Measurements from ENCODE around the gene FAM107B.

FAM107B gene

GRCh38 chr10:14695847-14696480 is 78.7 kb downstream of the FAM107B start:
- no peak overlapping the region for H3K9ac ChIP-seq (ENCODE audit: low read length)
- H3K27me3 ChIP-seq (ENCODE audit: insufficient read depth, low read length, poor library complexity) = no peaks in the 10 kb centered on the region
- no peak overlapping the region for H3K4ac ChIP-seq (ENCODE audit: low read depth, low read length)
- H3K4me2 ChIP-seq (ENCODE audit: low read length) = no peak overlapping the region
- H3K36me3 ChIP-seq (ENCODE audit: control insufficient read depth, insufficient read depth, low read length) = no peaks in the 10 kb centered on the region
- no CpG with 5 or more reads among the region's 3 CpGs for WGBS (ENCODE audit: extremely low coverage, insufficient coverage, low lambda C conversion rate)
- no peak overlapping the region for H4K8ac ChIP-seq (ENCODE audit: low read depth, low read length)
- no peak overlapping the region for H2BK15ac ChIP-seq (replicated peaks; ENCODE audit: low read depth)
- no peaks in the 10 kb centered on the region for H3K79me2 ChIP-seq (ENCODE audit: control insufficient read depth, insufficient read depth, low read length)
- H3K4me3 ChIP-seq (ENCODE audit: low read length) = no peak overlapping the region
- H3K4me1 ChIP-seq (ENCODE audit: control insufficient read depth, low read depth, low read length) = no peaks in the 10 kb centered on the region
- H3K23ac ChIP-seq (ENCODE audit: low read length) = no peak overlapping the region
- no peaks in the 10 kb centered on the region for H3K79me1 ChIP-seq (ENCODE audit: low read length)
- H3K18ac ChIP-seq (ENCODE audit: low read length) = no peak overlapping the region
- no peak overlapping the region for H2BK5ac ChIP-seq (ENCODE audit: low read length)
- no peak overlapping the region for H3K56ac ChIP-seq (ENCODE audit: low read length)
- no peak overlapping the region for H3K27ac ChIP-seq (ENCODE audit: low read depth, low read length)
- no peak overlapping the region for H4K5ac ChIP-seq (ENCODE audit: low read length)
- DNase-seq = no peak
- H2BK120ac ChIP-seq (ENCODE audit: low read depth, low read length) = no peak overlapping the region
- H2AK5ac ChIP-seq (ENCODE audit: low read length) = no peak overlapping the region

- H2AK5ac ChIP-seq (ENCODE audit: low read length) = no peak overlapping the region
- H3K27me3 ChIP-seq (ENCODE audit: insufficient read depth, low read length, poor library complexity) = no peaks in the 10 kb centered on the region
- H2BK5ac ChIP-seq (ENCODE audit: low read length) = no peak overlapping the region
- no peak for DNase-seq
- no peak overlapping the region for H4K8ac ChIP-seq (ENCODE audit: low read depth, low read length)
- no peak overlapping the region for H4K5ac ChIP-seq (ENCODE audit: low read length)
- H3K79me1 ChIP-seq (ENCODE audit: low read length) = no peaks in the 10 kb centered on the region
- H3K4me3 ChIP-seq (ENCODE audit: low read length) = no peak overlapping the region
- no peak overlapping the region for H3K4me2 ChIP-seq (ENCODE audit: low read length)
- no peak overlapping the region for H3K23ac ChIP-seq (ENCODE audit: low read length)
- no peak overlapping the region for H3K9ac ChIP-seq (ENCODE audit: low read length)
- no peak overlapping the region for H3K4ac ChIP-seq (ENCODE audit: low read depth, low read length)
- no peaks in the 10 kb centered on the region for H3K4me1 ChIP-seq (ENCODE audit: control insufficient read depth, low read depth, low read length)
- no peak overlapping the region for H3K27ac ChIP-seq (ENCODE audit: low read depth, low read length)
- no peak overlapping the region for H3K18ac ChIP-seq (ENCODE audit: low read length)
- H2BK120ac ChIP-seq (ENCODE audit: low read depth, low read length) = no peak overlapping the region
- no peaks in the 10 kb centered on the region for H3K79me2 ChIP-seq (ENCODE audit: control insufficient read depth, insufficient read depth, low read length)
- H3K36me3 ChIP-seq (ENCODE audit: control insufficient read depth, insufficient read depth, low read length) = no peaks in the 10 kb centered on the region
- no peak overlapping the region for H2BK15ac ChIP-seq (replicated peaks; ENCODE audit: low read depth)
- H3K56ac ChIP-seq (ENCODE audit: low read length) = no peak overlapping the region
- no CpG with 5 or more reads among the region's 2 CpGs for WGBS (ENCODE audit: extremely low coverage, insufficient coverage, low lambda C conversion rate)
Observed at GRCh38 chr10:14693891-14694290, 80.8 kb downstream of the FAM107B start.

GRCh38 chr10:14692344-14693076 is 82.2 kb downstream of the FAM107B start:
- H3K9ac ChIP-seq (ENCODE audit: low read length) = no peak overlapping the region
- no peak overlapping the region for H3K4ac ChIP-seq (ENCODE audit: low read depth, low read length)
- no peaks in the 10 kb centered on the region for H3K36me3 ChIP-seq (ENCODE audit: control insufficient read depth, insufficient read depth, low read length)
- no peak overlapping the region for H3K18ac ChIP-seq (ENCODE audit: low read length)
- H3K79me1 ChIP-seq (ENCODE audit: low read length) = no peaks in the 10 kb centered on the region
- no peak overlapping the region for H2BK15ac ChIP-seq (replicated peaks; ENCODE audit: low read depth)
- DNase-seq = no peak
- no peak overlapping the region for H3K56ac ChIP-seq (ENCODE audit: low read length)
- H3K27me3 ChIP-seq (ENCODE audit: insufficient read depth, low read length, poor library complexity) = no peaks in the 10 kb centered on the region
- H2BK120ac ChIP-seq (ENCODE audit: low read depth, low read length) = no peak overlapping the region
- H3K4me2 ChIP-seq (ENCODE audit: low read length) = no peak overlapping the region
- H3K23ac ChIP-seq (ENCODE audit: low read length) = no peak overlapping the region
- no peak overlapping the region for H2BK5ac ChIP-seq (ENCODE audit: low read length)
- no CpG with 5 or more reads among the region's 16 CpGs for WGBS (ENCODE audit: extremely low coverage, insufficient coverage, low lambda C conversion rate)
- H3K27ac ChIP-seq (ENCODE audit: low read depth, low read length) = no peak overlapping the region
- no peak overlapping the region for H3K4me3 ChIP-seq (ENCODE audit: low read length)
- H3K4me1 ChIP-seq (ENCODE audit: control insufficient read depth, low read depth, low read length) = no peaks in the 10 kb centered on the region
- no peaks in the 10 kb centered on the region for H3K79me2 ChIP-seq (ENCODE audit: control insufficient read depth, insufficient read depth, low read length)
- no peak overlapping the region for H4K5ac ChIP-seq (ENCODE audit: low read length)
- no peak overlapping the region for H2AK5ac ChIP-seq (ENCODE audit: low read length)
- no peak overlapping the region for H4K8ac ChIP-seq (ENCODE audit: low read depth, low read length)

GRCh38 chr10:14691359-14691758 is 83.3 kb downstream of the FAM107B start:
- no peak overlapping the region for H2BK5ac ChIP-seq (ENCODE audit: low read length)
- H3K4ac ChIP-seq (ENCODE audit: low read depth, low read length) = no peak overlapping the region
- H3K4me2 ChIP-seq (ENCODE audit: low read length) = no peak overlapping the region
- H3K4me3 ChIP-seq (ENCODE audit: low read length) = no peak overlapping the region
- no peak overlapping the region for H3K27ac ChIP-seq (ENCODE audit: low read depth, low read length)
- WGBS (ENCODE audit: extremely low coverage, insufficient coverage, low lambda C conversion rate) = no CpG with 5 or more reads among the region's 8 CpGs
- no peaks in the 10 kb centered on the region for H3K27me3 ChIP-seq (ENCODE audit: insufficient read depth, low read length, poor library complexity)
- H3K36me3 ChIP-seq (ENCODE audit: control insufficient read depth, insufficient read depth, low read length) = no peaks in the 10 kb centered on the region
- H3K79me1 ChIP-seq (ENCODE audit: low read length) = no peaks in the 10 kb centered on the region
- H2AK5ac ChIP-seq (ENCODE audit: low read length) = no peak overlapping the region
- H3K79me2 ChIP-seq (ENCODE audit: control insufficient read depth, insufficient read depth, low read length) = no peaks in the 10 kb centered on the region
- no peak overlapping the region for H3K18ac ChIP-seq (ENCODE audit: low read length)
- no peak for DNase-seq
- H3K56ac ChIP-seq (ENCODE audit: low read length) = no peak overlapping the region
- H4K5ac ChIP-seq (ENCODE audit: low read length) = no peak overlapping the region
- H4K8ac ChIP-seq (ENCODE audit: low read depth, low read length) = no peak overlapping the region
- H3K23ac ChIP-seq (ENCODE audit: low read length) = no peak overlapping the region
- no peak overlapping the region for H3K9ac ChIP-seq (ENCODE audit: low read length)
- H3K4me1 ChIP-seq (ENCODE audit: control insufficient read depth, low read depth, low read length) = no peaks in the 10 kb centered on the region
- no peak overlapping the region for H2BK15ac ChIP-seq (replicated peaks; ENCODE audit: low read depth)
- no peak overlapping the region for H2BK120ac ChIP-seq (ENCODE audit: low read depth, low read length)

- Histone ChIP-seq H4K8ac (ENCODE audit: low read depth, low read length) (no peak overlapping the region), H3K56ac (ENCODE audit: low read length) (no peak overlapping the region), H3K79me1 (ENCODE audit: low read length) (no peaks in the 10 kb centered on the region), H3K27me3 (ENCODE audit: insufficient read depth, low read length, poor library complexity) (no peaks in the 10 kb centered on the region), H3K27ac (ENCODE audit: low read depth, low read length) (no peak overlapping the region), H3K4me2 (ENCODE audit: low read length) (no peak overlapping the region), H2BK5ac (ENCODE audit: low read length) (no peak overlapping the region), H3K79me2 (ENCODE audit: control insufficient read depth, insufficient read depth, low read length) (no peaks in the 10 kb centered on the region), H4K5ac (ENCODE audit: low read length) (no peak overlapping the region), H3K18ac (ENCODE audit: low read length) (no peak overlapping the region), H3K36me3 (ENCODE audit: control insufficient read depth, insufficient read depth, low read length) (no peaks in the 10 kb centered on the region), H3K9ac (ENCODE audit: low read length) (no peak overlapping the region), H3K23ac (ENCODE audit: low read length) (no peak overlapping the region), H2BK15ac (replicated peaks; ENCODE audit: low read depth) (no peak overlapping the region), H2BK120ac (ENCODE audit: low read depth, low read length) (no peak overlapping the region), H2AK5ac (ENCODE audit: low read length) (no peak overlapping the region), H3K4ac (ENCODE audit: low read depth, low read length) (no peak overlapping the region), H3K4me1 (ENCODE audit: control insufficient read depth, low read depth, low read length) (no peaks in the 10 kb centered on the region), H3K4me3 (ENCODE audit: low read length) (no peak overlapping the region)
- WGBS (ENCODE audit: extremely low coverage, insufficient coverage, low lambda C conversion rate) = no CpG with 5 or more reads among the region's 5 CpGs
- no peak for DNase-seq
Observed at GRCh38 chr10:14688606-14689005, 86.1 kb downstream of the FAM107B start.

All from mesendoderm (in vitro differentiated cells).